NT2/D1 (cell line): ENCODE data around the gene SMPD3.

ENCODE experiments used
- SUZ12 ChIP-seq: IDR thresholded peaks from 2 replicates; pipeline ENCODE4 v1.6.1; 2011; ENCODE audit not compliant: insufficient read length, insufficient read depth; ENCODE audit errors: extremely low read depth
- YY1 ChIP-seq: IDR thresholded peaks from 2 replicates; pipeline ENCODE4 v1.6.1; 2011; ENCODE audit not compliant: insufficient read length, insufficient read depth
- ZNF274 ChIP-seq: IDR thresholded peaks from 2 replicates; pipeline ENCODE4 v1.6.1; 2011; ENCODE audit warnings: mild to moderate bottlenecking, low read depth, low read length

- TF ChIP-seq SUZ12 = no peak
- no peak for TF ChIP-seq ZNF274
- TF ChIP-seq YY1 = no peak
Observed at GRCh38 chr16:68388124-68388523, 60.2 kb downstream of the SMPD3 start.
